Heart left ventricle (tissue), 13 donors: Measurements from ENCODE around the gene TRIP4.

Experiments
- POLR2A ChIP-seq, 2 donors: fragments of 450-650 bp; IDR thresholded peaks; one replicate each; pipeline ENCODE4 v1.6.1; 2017; ENCODE audit warnings: antibody characterized with exemption in 2 of 2, mild to moderate bottlenecking in 2 of 2, moderate library complexity in 2 of 2
- TF ChIP-seq, protein P1 (sequence below), 12 donors: fragments of 200-600 bp; sonication (generic) in 4 of 12; IDR thresholded peaks; one replicate each; pipeline versions ENCODE4 v1.5.0 to v1.8.0; 2018 to 2022; ENCODE audit warnings: antibody characterized with exemption in 12 of 12, mild to moderate bottlenecking in 5 of 12
- donor health status: ischemic (EF 13 %, LVEDD 7.1; RV severe dilation, severe dysfunction).
- donor health status: DM: no; HTN: yes; CAD: no.
- donor health status: DM: no; HTN: no; CAD: no.
- donor health status: ischemic (EF 25% LVEDD 6.9; RV normal size, moderate dysfunction).
- donor health status: ischemic (EF 25% LVEDD 5.7; RV mildly dilated, moderate dysfunction).
- donor health status: ischemic (EF 35%, LVEDD 5.7; RV mildly dilated, moderate dysfunction).
- donor health status: nonischemic (EF 11% LVEDD 7.7; RV severe dilation, severe dysfunction).
- donor health status: DM: yes; HTN: yes; CAD: no.
- donor health status: PGD.
- donor health status: ischemic (EF 29% LVEDD 5.4; RV normal size, mild dysfunction).
- donor health status: nonischemic (EF 23%, LVEDD 6.1; RV moderate dilation, normal function).

DNA sequence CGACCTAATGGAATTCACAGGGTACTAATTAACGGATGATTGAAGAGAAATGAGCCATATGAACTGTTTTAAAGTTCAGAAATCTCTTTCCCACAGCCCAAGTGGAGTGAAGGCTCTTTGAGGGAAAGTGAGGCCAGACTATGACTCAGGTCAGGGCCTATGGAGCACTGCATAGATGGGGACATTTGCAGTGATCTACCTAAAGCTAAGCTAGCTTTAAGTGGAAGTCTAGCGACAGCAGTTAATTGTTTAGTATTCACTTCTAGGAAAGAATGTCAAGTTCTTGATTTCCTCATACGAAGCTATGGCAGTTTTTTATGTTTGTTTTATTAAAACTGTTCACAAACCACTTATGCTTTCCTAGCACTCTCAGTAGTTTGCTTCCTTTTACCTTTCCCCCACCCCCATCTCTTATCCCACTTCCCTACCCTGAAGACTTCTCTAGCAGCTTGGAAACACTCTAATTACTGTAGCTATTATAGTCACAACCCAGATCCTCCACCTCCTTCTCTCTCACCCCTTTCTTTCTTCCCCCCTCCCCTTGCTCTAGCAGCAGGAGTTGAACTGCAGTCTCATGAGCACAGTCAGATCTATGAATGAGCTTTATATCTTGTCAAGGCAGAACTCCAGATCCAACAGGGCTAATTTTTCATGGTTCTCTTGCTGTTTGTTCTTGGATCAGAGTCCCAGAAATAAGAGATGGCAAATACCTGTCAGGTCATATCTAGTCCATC is 78.9 kb downstream of the TRIP4 start:
- TF ChIP-seq, protein P1, sequence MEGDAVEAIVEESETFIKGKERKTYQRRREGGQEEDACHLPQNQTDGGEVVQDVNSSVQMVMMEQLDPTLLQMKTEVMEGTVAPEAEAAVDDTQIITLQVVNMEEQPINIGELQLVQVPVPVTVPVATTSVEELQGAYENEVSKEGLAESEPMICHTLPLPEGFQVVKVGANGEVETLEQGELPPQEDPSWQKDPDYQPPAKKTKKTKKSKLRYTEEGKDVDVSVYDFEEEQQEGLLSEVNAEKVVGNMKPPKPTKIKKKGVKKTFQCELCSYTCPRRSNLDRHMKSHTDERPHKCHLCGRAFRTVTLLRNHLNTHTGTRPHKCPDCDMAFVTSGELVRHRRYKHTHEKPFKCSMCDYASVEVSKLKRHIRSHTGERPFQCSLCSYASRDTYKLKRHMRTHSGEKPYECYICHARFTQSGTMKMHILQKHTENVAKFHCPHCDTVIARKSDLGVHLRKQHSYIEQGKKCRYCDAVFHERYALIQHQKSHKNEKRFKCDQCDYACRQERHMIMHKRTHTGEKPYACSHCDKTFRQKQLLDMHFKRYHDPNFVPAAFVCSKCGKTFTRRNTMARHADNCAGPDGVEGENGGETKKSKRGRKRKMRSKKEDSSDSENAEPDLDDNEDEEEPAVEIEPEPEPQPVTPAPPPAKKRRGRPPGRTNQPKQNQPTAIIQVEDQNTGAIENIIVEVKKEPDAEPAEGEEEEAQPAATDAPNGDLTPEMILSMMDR (IDR thresholded peaks at IDR 0.05): no peak
- no peak for TF ChIP-seq POLR2A (IDR thresholded peaks at IDR 0.05)
